Brain pericyte (primary cell): ENCODE measurements around the gene MCTP1.
"Not testable (repeated sequence)": the region's sequence is repeated elsewhere in the genome, so short reads cannot be mapped to it uniquely, and the experiment has no call there.

Experiments
- DNase-seq: peaks from one replicate; pipeline ENCODE4 v3.0.0-alpha.2; 2012; ENCODE audit warnings: low read depth, low spot score

The MCTP1 gene

DNA sequence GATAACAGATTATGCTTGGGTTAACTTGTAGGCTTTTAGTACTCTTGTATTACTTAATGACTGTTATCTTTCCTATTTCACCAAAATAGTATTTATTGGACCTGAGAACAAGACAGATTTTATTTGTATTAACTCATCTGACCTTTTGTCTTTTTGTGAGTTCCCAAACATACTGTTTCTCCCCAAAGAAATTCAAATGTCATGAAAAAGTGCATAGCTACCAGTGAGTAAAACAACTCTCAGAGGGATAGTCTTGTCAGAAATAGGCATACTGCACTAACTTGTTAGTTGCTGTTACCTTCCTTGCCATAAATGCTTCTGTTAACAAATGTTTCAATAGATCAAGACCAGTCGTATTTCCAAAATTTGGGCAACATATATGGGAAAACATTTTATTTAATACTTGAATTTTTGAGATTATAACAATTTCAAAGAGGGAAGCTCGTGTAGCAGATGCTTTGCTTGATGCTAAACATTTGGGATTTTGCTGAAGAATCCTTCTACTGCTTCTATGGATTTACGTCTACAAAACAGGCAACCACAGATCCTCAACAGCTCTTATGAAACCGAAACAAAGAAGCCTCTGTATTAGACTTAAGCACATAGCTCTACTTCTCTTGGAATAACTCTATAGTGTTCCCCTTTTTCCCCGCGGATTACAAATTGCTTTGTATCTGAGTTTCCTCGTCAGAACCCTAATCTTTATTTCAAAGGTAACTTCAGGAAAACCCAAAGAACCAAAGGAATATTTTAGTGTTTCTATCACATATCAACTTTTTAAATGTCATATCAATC is 248.8 kb downstream of the MCTP1 start:
- no peak for DNase-seq

DNA sequence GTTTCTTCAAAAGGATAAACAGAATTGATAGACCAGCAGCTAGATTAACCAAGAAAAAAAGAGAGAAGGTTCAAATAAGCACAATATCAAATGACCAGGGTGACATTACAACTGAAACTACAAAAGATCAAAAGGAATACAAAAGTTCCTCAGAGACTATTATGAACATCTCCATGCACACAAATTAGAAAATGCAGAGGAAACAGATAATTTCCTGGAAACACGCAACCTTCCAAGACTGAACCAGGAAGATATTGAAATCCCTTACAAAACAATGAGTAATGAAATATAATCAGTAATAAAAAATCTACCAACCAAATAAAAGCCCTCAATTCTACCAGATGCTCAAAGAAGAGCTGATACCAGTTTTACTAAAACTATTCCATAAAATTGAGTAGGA is 252.1 kb downstream of the MCTP1 start:
- no peak for DNase-seq

DNA sequence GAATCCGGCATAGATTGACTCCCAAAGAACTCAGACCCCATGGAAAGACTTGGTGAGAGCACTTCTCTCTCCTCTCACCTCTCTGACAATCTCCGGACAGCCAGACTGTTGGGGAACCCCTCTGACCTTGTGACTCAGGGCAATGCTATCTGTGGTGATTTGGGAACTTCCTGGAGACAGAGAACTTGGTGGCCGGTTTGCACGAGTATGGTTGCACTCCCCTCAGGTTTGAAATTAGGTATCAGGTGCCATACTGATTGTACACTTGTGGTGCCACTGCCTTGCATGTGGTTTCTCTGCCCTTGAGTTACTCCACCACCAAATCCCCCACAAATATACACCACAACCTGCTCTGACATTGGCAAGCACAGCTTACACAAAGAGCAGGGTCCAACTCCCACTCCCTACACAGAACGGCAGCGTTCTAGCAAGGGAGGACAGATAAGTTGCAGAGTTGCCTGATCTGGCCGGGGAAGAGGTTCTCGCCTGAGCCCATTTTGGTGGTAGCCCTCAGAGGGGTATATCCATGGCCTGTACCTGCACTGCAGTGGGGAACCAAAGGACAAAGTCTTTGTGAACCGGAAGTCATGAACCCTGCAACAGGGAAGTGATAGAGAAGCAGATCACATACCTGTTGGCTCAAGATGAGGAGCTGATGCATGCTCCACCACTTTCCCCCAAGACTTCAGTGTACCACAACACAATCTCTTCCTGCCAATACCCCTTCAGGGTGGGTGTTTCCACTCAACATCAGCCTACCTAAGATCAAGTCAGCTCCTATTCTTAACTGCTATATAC is 255.1 kb downstream of the MCTP1 start:
- DNase-seq: no peak

DNA sequence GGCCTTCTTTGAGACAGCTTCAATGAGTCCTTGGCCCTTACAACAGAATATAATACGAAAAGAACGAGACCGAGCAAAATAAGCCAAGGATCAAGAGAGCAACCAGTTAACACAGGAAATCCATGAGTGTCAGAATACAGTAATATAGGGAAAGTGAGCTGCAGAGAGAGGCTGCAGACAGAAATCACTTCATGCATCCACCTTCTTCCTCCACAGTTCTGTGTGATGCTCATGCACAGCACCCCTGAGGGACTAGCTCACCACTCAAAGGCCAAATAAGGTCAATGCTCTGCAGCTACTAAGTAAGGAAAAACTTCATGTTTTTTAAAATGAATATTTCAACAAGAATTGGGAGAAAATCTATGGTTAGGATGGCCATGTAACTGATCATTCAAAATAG is 257.1 kb downstream of the MCTP1 start:
- no peak for DNase-seq

DNA sequence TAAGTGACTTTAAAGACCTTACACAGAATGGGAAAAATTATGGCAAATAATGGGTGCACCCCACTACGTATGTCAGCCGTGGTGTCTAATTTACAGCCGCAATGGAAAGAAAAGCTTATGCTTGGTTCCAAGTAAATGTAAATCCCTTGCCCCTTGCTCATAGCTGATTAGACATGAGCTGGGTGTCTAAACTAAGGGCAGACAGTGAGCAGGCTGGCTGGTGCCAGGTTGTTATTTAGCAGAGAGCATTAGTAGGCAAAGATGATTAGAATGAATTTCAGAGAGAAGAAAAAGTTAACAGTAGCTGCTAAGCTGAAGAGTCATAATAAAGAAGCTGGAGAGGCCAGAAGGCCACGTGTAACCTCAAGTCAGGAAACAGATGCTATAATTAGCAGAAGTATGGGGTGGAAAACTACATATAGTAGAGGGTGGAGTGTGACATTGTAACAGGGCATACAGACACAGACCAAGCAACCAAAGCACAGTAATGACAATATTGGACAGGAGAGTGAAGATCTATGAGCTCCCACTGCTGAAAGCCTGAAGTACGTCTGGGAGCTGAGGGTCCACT is 257.7 kb downstream of the MCTP1 start:
- DNase-seq: no peak

DNA sequence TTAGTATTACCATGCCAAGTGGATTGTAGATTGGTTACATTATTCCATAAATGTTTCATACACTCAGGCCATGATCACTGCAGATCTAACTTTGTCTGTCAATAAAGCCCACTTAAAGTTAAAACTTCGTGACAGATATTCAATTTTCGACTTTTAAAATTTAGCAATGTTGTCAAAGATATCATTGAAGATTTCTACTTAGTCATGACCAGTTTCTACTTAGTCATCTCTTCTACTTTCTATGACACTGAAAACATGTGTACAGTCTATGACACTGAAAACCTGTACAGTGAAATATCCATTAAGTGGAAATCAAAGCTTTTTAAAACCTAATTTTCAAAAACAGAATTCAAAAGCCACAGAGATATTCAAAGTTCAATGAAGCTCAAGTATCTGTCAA is 258.2 kb downstream of the MCTP1 start:
- no peak for DNase-seq

DNA sequence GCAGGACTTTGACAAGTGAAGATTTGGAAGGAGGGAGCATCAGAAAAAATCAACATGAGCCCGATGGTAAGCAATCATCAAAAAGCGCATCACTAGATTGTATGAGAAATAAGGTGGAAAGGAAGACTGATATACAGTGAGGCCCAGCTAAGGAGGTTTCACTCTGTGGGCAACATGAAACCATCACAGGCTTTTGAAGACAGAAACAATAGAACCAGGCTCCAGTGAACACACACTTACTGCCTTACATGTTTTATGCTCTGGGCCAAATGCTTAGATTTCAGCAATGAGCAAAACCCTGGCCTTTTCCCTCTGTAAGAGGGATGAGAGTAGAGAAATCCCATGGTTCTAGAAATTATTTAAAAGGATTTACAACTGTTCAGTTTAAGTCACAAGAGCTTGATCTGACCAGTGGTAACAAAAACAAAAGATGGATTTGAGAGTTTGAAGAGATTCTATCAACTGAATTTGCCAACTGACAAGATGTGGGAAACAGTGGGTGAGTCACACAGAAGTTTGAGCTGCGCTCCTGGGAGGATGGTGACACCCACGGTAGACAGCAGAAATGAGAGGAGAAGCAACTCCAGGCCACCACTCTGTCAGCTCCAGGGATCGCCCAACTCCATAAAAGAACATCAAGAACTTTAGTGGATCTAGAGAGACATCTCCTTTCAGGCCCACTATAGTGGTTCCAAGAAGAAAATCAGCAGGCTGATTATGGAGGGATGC is 261.8 kb downstream of the MCTP1 start:
- no peak for DNase-seq

DNA sequence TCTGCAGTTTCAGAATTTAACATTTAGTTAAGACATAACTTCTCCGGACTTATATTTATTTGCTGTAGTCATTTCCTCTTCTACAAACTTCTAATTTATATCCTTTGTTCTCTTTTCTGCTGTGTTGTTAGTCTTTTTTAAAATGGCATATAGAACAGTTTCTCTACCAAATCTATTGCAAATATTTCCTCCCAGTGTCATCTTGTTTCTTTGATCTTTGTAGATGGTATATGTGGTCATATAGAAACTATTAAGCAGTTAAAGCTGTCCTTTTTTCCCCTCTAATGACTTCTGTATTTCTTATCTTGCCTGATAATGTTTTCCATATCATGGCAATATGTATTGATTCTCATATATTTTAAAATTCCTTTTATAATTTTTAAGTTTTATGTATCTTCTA is 264.5 kb downstream of the MCTP1 start:
- no peak for DNase-seq

DNA sequence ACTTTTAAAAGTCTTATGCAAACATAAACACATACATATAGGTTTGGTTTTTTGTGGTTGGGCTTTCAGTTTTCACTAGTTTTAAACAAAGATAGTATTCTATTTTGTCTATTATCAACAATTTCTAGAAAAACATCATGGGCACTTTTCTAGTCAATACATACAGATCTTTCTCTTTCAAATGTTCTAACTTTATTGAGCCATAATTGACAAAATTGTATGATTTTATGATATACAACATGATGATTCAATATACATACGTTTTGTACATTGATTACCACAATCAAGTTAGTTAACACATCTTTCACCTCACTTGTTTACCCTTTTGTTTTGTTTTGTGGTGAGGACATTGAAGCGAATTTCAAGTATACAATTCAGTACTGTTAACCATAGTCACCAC is 265.9 kb downstream of the MCTP1 start:
- DNase-seq: no peak

DNA sequence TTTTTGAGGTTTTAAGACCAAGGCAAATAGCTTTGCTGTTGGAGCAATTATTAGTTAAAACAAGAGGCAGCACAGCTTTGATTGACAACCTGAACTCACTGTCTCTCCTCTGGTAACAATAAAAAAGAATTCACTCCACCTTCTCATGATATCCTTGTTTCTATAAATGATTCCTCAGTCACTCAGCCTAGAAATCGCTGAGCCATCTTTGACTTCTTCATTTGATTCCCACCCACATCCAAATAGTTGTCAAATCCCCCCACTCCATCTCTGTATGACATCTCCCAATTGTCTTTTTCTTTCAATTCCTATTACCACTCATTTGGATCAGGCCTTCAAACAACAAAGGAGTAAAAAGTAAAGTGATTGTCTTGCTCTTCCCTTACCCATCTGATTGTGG is 266.4 kb downstream of the MCTP1 start:
- no peak for DNase-seq

DNA sequence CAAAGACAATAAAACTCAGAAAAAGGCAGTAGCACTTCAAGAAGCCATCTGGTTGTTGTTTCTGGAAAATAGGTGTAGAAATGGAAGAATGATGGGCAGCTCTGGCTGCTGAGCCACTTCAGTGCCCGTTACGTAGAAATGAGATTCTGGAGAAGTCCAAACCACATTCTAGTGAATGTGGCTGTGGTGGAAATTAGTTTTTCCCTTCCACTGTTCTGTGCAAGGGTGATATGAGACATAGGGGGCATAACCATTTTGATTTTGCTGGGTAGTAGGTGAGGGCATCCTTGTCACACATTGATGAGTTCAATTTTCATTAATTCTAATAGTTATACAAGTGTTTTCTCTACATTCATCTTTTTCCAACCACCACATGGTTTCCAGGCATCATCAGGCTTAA is 275.1 kb downstream of the MCTP1 start:
- DNase-seq: no peak

DNA sequence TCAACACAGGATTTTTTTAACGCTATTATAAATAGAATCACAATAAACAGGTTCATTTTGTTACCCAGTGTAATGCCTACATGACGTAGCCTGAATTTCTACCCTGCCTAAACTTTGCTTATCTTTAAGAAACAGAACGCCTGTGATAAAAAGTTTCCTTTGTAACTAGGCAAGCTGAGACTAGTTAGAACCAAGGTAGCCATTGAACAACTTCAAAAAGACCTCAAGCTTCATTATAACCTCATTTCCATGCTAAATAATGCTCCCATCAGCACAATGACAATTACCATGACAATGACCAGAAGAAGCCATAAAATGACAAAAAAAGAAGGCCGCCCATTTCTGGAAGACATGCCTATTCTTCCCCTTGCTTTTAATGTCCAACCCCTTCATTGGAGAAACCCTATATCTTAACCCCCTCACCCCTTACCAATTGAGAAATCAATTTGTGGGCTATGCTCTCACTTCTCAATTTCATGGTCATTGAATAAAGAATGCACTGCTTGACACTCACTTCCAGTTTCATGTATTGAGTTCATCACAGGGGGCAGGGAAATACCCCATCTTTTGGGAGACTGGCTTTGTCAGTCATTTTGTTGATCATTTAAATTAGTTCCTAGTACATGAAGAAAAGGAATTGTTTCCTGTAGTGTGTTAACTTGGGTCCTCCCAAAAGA is 276.8 kb downstream of the MCTP1 start:
- DNase-seq: no peak

DNA sequence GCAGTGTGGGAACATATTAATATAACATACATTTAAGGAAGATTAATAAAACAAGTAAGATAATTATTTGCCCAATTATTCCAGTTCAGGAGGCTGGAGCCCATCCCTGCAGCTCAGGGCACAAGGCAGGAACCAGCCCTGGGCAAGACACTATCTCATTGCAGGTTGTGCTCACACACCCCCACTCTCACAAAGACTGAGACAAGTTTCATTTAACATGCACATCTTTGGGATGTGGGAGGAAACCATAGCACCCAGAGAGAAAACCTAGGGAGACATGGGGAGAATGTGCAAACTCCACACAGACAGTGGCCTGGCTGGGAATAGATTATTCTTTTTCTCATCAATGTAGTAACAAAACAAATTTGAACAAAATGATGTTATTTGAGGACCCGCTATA is 279.1 kb downstream of the MCTP1 start:
- DNase-seq: no peak

DNA sequence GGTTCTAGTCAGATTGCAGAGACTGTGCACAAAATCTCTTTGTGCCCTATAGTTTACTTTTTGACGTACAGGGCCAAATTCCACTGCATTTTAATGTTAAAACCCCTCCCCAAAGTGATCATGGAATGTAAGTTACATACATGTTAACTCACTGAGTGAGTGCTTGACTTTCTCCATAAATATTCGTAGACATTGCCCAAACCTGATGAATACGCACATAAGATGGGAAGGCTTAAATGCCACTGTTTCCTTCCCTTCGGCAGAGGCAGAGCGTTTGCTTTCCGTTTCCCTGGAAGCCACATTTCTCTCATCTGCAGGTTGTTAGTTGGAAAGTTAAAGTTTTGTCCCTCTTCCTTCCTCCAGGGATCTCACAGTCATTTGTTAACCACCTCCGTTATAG is 286.2 kb downstream of the MCTP1 start:
- no peak for DNase-seq

DNA sequence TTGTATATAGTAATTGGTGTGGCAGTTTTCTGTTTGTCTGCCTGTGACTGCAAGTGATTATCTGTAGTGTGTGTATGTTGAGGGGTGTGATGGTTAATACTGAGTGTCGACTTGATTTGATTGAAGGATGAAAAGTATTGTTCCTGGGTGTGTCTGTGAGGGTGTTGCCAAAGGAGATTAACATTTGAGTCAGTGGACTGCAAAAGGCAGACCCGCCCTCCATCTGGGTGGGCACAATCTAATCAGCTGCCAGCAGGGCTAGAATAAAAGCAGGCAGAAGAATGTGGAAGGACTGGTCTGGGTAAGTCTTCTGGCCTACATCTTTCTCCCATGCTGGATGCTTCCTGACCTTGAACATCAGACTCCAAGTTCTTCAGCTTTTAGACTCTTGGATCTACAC is 290.4 kb downstream of the MCTP1 start:
- DNase-seq: not testable (repeated sequence)

DNA sequence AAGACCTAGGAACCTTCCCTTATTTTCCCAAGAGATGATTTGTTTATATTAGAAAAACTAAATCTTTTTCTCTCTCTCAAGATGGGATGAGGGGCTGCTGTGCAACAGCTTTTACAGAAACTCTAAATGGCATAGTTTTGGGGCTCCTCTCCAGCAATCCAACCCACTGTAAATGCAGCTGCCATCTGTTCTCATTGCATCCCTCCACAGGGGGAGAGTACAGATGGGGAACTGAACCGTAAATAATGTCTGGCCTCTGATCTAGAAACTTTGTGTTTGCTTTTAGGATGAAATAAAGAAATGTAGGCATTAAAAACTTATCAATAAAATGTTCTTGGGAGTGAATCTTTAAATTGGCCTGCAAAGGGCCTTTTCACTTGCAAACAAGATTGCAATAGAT is 291.4 kb downstream of the MCTP1 start:
- DNase-seq: no peak

DNA sequence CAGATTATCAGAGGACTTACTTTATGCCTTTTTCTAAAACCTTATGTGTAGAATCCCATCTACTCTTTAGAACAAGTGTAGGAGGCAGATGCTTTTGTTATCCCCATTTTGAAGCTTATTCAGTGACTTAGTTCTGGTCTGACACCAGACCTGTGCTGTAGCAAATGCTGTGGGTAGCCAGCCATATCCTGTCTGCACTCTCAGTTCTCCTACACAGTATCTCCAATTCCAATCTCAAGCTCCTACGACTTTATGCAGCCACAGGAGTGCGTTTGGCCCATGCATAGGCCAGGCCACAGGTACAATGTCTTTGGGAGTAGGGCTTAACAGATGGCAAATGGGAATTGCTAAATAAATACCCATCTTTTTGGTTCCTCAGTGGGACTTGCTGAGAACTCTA is 292.6 kb downstream of the MCTP1 start:
- no peak for DNase-seq

DNA sequence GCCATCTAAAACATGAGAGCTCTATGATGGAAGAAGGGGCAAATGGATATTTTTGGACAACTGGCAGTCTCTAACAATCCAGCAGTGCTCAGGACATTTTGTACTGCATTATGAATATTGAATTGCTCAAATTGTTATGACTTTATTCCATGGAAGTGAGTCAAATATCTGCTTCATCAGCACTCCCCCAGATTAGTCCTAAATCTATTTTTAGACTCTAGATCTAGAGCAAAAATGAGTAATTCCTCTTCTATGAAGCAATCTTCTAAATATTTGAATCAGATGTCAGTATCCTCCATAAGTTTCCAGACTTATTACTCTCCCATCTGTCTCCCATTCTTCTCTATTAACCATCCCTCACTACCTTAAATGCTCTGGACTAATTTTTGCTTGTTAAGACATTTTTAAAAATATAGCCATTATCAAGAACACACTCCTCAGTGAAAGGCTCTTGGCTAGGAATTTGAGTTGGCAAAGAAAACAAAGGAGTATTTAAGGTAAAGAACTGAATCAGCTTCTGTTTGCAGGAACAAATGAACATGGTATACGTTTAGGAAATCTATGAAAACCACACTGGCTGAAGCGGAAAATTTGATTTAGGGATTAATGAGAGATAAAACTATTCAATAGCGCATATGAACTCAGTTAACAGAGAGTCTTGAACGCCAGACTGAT is 300.9 kb downstream of the MCTP1 start:
- no peak for DNase-seq

DNA sequence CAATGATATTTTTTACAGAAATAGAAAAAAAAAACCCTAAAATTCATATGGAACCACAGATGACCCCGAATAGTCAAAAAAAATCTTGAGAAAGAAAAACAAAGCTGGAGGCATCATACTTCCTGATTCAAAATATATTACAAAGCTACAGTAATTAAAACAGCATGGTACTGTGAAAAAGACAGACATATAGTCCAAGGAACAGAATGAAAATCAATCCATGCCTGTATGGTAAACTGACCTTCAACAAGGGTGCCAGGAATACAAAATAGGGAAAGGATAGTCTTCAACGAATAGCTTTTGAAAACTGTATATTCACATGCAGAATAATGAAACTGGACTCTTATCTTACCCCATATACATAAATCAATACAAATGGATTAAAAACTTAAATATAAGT is 307.5 kb downstream of the MCTP1 start:
- DNase-seq: no peak

DNA sequence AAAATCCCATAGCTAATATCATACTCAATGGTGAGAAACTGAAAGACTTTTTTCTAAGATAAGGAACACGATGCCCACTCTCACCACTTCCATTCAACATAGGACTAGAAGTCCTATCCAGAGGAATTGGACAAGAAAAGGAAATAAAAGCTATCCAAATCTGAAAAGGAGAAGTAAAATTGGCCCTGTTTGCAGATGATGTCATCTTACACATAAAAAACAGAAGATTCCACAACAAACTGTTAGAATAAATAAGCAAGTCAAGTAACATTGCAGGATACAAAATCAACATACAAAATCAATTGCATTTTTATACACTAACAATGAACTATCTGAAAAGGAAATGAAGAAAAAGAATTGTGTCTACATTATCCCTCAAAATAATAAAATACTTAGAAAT is 308.0 kb downstream of the MCTP1 start:
- DNase-seq: no peak

DNA sequence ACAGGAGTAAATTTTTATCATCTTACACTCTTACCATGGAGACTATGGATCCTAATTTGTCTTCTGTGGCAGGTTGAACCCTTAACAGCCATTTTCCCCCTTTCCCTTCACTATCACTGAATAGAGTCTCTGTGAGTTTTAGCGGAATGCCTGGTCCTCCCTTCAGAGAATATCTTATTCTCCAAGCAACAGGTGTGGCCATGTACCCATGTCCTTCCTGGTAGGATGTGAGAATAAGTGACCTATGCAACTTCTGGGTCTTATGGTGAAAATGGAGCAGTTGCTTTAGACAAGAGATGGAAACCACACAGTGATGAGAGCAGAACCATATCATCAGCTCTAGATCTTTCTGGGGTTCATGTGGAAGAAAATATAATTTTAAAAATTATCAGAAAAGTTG is 312.6 kb downstream of the MCTP1 start:
- no peak for DNase-seq
